ENCODE measurements around the gene PARD3.
"Not testable (repeated sequence)": the region's sequence is repeated elsewhere in the genome, so short reads cannot be mapped to it uniquely, and the experiment has no call there.

Gene PARD3

DNA sequence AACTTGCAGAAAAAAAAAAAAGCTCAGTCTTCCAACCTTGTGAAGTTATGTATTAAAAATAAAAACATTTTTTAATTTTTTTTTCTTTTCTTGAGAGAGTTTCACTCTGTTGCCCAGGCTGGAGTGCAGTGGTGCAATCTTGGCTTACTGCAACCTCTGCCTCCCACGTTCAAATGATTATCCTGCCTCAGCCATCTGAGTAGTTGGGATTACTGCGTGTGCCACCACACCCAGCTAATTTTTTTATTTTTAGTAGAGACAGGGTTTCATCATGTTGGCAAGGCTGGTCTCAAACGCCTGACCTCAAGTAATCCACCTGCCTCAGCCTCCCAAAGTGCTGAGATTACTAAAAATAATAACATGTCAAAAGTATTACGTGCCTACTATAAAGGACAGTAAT is 375.7 kb downstream of the PARD3 start:
- not testable (repeated sequence) for DNase-seq

DNA sequence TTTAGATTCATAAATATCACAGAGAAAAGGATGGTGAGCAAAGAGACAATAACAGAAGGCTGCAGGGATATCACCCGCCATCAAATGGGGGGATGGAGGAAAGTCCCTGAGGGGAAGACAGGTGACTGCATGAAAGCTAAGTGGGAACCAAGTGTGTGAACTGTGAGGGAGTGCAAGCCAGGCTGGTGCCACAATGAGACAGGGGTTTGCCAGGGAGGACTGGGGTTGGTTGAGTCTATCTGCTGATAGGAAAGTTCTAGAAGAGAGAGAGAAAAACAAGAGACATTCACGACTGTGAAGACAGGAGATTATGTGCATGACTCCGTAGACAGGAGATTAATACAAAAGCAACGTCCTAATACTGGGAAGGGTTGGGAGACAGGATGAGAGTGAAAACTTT is 376.4 kb downstream of the PARD3 start:
- no peak for DNase-seq

DNA sequence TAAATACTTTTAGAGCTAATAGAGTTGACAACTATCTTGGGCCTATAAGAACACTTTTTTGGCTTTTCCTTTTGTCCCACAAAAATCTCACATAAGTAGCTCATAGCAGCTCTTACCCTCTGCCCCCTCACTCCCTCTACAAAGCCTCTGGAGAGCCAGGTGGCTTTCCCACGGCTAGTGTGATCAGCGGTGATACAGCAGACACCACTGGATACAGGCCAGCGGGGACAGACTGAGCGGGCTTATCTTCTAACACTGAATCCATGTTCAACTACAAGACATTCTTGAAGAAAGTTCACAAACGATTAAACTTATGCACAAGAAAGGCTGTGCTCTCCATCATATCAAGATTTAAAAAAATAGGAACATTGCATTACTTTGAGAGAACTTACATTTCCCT is 377.2 kb downstream of the PARD3 start:
- DNase-seq = no peak

DNA sequence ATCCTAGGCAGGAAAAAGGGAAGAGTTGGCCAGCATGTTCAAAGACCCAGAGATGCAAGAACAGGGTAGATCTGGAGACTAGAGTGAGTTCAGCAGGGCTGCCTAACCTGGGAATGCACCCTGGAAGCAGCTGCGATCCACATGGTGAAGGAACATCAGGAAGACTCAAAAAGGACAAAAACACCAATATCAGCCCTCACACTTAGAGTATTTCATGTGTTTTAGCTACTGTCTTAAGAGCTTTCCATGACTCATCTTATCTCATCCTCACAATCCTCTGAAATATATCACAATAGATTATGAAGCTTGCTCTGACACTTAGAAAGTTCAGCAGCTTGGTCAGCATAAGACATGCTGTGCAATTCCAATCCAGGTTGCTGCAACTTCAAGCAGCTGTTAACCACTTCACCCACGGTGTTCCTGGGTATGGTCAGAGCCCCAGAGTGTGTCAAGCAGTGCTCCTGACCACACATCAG is 380.9 kb downstream of the PARD3 start:
- no peak for DNase-seq

DNA sequence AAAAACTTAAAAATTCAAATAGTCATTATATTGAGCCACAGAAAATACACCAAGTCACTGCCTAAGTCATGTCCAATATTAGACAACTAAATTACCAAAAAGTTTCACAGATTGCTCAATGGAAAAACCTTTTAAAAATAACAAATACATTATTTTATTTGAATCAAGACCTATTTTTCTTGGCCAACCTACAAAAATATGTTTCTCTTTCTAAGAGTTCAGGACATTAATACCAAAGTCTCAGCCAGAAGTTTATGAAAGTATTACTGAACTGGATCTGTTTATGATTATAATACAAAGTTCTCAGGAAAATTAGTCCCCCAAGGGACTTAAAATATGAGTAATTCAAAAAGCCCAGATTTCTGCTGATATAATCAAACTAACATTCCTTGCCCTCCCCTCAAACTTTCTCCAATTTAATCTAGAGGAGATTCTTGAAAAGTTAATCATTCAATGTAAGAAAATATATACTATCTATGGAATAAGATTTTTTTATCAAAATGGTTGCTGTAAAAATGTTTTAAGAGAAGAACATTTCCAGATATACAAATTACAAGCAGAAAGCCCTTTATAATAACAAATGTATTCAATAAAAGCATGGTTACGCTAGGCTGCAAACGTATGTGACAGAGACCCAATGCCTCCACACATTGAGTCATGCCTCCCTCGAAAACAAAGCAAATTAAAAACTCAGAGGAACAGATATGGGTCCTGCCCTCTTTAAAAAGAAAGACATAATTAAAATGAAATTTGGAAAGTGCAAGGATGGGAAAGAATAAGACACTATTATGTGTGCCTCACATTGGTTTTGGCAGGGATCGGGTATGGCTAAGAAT is 381.6 kb downstream of the PARD3 start:
- no peak for DNase-seq

DNA sequence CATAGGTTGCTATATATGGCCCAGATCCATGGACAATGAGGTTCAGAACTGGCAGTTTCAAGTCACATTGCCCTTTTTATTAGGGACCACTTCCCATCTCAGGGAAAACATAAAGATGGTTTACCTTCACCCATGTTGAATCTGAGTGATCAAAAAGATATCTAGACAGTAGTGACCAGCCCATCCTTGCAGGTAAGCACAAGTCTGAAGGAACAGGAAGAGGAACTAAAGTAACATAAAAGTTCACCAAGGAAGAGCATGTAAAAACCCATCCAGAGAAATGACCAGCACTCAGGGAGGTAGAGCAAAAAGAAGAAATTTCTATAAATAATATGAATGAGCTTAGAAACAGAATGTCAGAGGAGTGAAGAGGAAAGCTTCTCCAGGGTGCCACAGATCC is 382.5 kb downstream of the PARD3 start:
- DNase-seq = no peak

DNA sequence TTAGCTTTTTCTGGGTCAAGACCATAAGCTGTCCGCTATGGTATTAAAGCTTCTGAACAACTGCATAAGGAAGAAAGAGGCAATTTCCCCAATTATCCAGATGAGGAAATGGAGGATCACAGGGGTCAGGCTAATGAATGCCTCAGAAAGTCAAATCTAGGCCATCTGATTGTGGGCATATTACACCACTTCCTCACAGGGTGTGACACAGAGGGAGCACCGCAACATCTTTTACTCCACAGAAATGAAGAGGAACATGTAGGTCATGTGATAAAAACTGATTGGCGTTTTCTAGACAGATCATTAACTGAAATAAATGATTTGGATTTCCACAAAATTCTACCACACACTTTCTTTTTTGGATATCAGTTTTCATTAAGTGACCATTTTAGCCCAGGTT is 384.4 kb downstream of the PARD3 start:
- no peak for DNase-seq

DNA sequence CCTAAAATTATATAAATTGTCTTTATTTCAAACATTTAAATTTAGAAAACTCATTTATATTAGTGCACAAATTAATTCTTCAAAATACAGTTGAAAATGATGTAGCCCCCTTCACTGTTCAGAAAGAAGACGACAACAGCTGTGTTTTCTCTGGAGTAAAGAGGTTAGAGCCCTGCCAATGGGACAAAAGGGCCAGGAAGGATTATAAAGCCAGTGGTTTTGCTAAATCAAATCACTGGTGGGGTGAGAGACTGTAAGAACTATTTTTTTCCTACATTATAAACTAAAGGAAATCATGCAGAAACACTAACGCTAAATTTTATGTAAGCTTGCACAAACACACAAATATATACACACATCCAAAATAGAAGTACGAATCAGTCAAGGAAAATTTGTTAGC is 386.6 kb downstream of the PARD3 start:
- DNase-seq = no peak

DNA sequence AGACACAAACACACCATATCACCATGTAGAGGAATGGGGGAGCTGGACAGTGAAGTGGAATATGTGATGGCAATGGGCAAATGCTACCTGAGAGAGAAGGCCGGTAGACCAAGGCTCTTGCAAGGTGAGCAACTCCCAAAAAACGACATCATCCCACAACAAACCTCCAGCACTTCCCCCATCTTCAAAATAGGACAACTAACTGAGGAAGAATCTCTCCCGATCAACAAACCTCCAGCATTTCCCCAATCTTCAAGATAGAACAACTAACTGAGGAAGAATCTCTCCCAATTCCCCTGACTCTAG is 387.2 kb downstream of the PARD3 start:
- DNase-seq = no peak

DNA sequence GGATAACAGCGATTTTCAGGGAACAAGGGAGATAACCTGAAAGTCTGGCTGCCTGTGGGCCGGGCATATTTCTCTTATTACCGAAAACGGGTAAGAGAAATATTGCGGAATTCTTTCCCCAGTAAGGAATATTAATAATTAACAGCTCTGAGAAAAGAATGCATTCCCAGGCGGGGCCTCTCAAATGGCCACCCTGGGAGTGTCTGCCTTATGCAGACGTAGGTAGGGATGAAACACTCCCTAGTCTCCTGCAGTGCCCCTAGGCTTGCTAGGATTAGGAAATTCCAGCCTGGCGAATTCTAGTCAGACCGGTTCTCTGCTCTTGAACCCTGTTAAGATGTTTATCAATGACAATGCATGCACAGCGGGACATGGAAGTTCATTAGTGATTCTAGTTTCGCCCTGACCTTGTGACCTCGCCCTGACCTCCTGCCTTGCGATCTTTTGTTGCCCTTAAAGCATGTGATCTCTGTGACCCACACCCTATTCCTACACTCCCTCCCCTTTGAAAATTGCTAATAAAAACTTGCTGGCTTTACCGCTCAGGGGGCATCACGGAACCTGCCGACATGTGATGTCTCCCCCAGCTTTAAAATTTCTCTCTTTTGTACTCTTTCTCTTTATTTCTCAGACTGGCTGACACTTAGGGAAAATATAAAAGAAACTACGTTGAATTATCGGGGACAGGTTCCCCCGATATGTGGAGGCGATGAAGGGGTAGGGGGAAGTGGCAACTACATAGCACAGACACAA is 387.8 kb downstream of the PARD3 start:
- not testable (repeated sequence) for DNase-seq

DNA sequence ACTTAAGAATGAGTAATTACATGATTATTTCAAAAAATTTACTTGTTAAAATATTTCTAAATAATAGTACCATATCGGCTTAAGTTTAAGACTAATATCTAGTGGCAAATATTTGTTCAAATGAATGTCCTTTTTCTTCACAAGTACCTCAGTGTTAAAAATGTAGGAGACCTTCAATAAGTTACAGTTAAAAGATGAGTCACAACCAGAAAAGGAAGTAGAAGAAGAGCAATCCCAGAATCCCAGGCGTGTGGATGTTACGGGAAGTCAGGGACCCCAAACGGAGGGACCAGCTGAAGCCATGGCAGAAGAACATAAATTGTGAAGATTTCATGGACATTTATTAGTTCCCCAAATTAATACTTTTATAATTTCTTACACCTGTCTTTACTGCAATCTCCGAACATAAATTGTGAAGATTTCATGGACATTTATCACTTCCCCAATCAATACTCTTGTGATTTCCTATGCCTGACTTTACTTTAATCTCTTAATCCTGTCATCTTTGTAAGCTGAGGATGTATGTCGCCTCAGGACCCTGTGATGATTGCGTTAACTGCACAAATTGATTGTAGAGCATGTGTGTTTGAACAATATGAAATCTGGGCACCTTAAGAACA is 388.4 kb downstream of the PARD3 start:
- DNase-seq = not testable (repeated sequence)

DNA sequence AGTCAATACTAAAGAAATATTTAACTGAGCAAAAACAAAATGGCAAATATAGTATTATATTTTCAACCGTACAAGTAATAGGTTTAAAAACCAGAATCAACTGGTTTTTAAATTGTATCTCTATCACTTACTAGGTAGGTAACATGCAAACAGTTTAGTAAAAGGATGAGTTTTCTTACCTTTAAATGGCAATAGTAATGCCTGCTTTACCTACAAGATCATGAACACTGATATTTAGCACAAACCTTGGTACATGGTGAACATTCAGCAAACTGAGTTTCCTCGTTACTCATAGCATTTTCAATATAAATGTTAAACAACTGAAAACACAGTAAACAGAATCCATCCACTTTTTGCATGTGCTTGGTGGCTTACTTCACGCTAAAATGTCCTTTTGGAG is 389.1 kb downstream of the PARD3 start:
- DNase-seq = no peak

DNA sequence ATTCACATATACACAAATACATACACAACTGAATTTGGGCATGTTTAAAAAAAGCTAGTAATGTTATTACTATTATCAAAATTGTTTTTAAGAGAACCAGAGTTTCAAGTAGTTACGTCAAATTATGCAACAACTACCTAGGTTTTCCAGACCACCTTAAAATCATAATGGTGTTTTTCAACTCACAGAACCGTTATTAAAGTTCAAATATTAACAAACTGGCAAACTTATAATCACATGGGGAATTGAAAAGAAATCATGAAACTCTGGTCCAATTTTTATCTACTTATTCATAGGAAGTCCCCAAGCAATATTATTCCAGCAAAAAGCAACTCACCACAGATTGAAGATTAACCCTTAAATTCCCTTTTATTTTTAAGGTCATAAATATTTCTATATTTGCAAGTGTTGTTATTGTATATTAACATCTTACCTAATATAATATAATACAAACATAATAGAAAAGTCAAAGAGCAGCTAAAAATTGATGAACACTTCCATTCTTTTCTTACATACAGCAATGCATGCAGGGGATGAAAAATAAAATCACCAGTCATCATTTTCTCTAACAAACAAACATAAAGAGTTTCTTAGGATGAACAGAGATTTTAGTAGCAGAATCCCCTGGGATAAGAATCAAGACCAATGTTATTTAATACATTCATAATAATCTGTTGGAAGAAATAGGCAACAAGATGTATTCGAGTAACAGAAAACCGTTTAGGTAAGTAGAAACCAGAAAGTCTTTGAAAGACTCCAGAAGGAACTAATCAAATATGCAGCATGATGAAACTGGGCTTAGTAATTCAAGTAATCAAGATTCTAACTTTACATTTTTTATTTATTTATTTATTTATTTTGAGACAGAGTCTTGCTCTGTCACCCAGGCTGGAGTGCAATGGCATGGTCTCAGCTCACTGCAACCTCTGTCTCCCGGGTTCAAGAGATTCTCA is 391.1 kb downstream of the PARD3 start:
- no peak for DNase-seq

DNA sequence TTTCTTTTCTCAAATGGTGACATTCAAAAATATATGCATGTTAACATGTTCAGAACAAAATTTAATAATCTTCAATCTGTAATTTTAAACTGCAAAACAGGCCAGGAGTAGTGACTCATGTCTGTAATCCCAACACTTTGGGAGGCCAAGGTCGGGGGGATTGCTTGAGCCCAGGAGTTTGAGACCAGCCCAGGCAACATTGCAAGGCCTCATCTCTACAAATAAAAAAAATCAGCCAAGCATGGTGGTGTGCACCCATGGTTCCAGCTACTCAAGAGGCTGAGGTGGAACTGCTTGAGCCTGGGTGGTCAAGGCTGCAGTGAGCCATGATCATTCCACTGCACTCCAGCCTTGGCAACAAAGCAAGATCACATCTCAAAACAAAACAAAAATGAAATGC is 394.3 kb downstream of the PARD3 start:
- DNase-seq = no peak

DNA sequence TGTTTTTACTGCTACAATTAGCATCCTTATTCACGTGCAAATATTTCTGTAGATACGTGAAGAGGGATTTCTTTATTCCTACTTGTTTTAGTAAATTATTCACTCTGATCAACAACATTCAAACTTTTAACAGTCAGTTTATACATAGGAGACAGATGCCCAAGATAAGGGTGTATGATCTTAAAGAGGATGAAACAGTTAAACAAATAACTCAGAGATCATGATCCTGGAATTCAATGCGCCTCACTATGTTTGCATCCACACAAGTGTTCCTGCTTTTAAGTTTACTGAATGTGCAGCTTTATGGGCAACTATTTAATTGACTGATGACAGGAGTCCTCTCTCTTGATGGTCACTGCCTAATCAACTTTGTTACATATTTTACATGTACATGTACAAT is 394.8 kb downstream of the PARD3 start:
- DNase-seq = no peak

DNA sequence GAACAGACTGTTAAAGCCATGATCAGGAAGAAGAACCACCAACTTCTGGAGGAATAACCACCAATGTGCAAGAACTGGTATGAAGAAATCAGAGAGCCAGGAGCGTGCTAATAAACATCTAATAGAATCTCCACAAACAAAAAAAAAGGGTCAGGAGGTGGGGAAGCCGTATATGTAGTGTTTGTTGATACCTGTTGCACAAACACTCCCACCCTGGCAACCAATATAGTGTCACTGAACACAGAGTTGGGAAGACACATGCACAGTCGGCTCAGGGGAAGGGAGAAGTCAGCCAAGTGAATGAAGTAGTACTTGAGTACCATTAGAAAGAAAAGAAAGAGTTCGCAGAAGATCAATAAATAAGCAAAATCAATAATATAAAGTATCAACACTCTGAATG is 400.1 kb downstream of the PARD3 start:
- DNase-seq = no peak

DNA sequence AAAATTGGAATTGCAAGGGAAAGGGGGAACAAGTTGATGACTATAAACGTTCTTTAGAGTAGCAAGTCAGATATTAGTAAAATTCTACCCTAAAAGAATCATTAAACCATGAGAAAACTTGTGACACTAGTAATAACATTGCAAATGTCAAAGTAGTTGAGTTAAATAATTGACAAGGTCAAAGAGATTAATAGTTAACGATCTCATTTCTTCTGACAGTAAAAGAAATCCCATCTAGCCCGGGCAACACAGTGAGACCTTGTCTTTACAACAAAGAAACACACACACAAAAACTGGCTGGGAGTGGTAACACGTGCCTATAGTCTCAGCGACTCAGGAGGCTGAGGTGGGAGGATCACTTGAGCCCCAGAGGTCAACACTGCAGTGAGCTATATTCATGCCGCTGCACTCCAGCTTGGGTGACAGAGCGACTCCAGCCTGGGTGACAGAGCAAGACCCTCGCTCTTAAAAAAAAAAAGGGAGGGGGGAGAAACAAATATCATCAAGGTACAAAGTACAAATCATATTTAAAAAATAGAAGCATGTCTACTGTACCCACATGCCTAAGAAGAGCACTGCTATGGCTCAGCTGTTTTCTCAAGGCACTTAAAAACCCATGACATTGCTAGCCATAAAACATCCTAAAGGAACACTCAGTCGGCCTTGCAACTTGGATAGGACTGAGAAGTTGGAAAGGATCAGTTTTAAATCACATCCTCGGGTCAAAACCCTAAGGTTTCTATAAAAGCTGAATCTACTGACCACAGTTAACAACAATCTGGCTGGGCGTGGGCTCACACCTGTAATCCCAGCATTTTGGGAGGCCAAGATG is 401.1 kb downstream of the PARD3 start:
- no peak for DNase-seq

DNA sequence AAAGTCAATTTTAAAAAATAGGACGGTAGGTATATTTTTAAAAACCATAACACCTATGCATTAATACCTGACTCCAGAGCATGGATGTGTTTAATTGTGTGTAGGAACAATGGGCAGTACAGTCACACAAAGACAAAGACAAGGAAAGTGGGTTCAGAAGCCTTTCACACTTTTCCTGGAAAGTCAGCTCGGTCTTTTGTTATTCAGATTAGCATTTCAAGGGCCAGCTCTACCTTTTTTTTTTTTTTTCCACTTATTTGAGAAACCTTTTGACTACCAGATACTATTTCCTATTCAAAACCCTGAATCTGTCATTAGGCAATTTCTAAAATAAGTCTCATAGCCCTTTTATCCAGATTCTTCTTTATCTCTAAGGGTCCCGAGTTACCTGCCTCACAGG is 401.9 kb downstream of the PARD3 start:
- no peak for DNase-seq

DNA sequence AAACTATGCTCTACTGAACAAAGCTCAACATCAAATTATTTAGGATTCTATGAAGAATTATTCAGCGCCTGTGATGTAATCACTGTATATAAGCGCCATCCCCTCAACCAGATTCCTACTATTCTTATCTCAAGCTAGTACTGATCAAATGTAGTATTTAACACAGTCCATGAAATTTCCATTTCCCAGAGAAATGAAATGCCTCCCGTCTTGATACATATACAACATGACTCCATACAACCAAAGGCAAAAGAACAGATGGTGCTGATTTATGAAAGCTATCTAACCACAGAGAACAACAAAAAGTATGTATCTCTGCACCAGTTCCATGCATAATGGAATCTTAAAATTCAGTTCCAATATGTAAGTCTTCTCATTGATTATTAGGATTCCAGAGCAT is 406.1 kb downstream of the PARD3 start:
- no peak for DNase-seq

DNA sequence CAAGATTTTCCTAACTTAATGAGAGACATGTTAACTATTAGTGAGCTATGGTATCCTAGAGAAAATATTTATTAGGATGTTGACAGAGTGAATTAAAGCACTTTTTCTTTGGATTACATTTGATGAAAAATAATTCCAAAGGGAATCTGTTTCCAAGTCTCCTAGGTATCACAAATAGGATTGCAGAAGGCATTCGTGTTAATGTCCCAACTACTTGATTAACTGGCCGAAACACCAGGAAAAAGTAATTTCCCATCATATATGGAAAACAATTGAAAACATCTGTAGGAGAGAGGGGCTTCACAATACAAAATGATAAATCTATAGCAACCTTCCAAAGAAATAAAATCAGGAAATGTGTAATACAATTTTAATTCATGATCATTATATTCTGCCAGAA is 406.7 kb downstream of the PARD3 start:
- no peak for DNase-seq

DNA sequence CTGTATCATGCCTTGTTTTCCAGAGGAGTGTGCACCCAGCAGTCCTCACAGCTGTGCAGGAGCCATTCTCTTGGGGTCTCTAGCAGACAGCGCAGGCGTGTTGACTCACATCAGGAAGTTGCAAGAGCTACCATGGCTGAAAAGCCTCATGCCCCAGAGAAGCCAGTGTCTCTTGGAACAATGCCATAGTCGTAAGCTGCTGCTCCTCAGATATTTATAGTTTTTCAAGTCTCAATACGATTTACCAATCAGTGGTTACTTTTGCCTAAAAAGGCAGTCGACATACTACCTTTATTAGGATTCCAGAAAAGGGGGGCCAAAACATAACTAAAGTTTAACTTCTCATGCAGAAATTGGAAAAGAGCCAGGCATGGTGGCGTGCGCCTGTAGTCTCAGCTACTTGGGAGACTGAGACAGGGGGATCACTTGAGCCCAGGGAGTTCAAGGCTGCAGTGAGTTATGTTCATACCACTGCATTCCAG is 407.7 kb downstream of the PARD3 start:
- no peak for DNase-seq

All from CD4-positive, alpha-beta T cell treated with Interleukin-10 for 1 hour (primary cell).